Cardiac septum (tissue), 1 donor: ENCODE results near the gene NPNT. TPM values are rescaled to one million over a fixed set of nuclear protein-coding genes. Genes with fewer than 3 reads are reported as not detected.

Source experiments
- DNase-seq: peaks from one replicate; pipeline ENCODE4 v3.0.0-alpha.2; 2020; ENCODE audit warnings: low spot score
- intact Hi-C: fragments of 100-400 bp; cut with DNase I; formaldehyde crosslinking; loops from one replicate; pipeline ENCODE4 v1.14.0; 2022
- total RNA-seq: library from RNA; stranded (reverse); fragmentation: NEBNext Ultra II Directional; extraction: Animal tissue kit (Norgen Biotek cat#: 25700); gene quantifications from one replicate; pipeline ENCODE4 v1.2.1, GENCODE V29; 2021
- donor health status: DM: no; HTN: no; CAD: no.

The NPNT gene
- total RNA-seq, 1 donor from 2014 or later: 11.1 TPM

- DNase-seq: no peak
- intact Hi-C loops: no loop called here
Observed at GRCh38 chr4:105911426-105911825, 16.2 kb downstream of the NPNT start.

- intact Hi-C loops: no loop called here
- no peak for DNase-seq
Observed at GRCh38 chr4:105912633-105913032, 17.4 kb downstream of the NPNT start.

GRCh38 chr4:105917171-105917685 is 22.0 kb downstream of the NPNT start:
- intact Hi-C loops: no loop called here
- no peak for DNase-seq

- intact Hi-C loops: no loop called here
- no peak for DNase-seq
Observed at GRCh38 chr4:105921301-105921700, 26.0 kb downstream of the NPNT start.

- DNase-seq: no peak
- intact Hi-C loops: no loop called here
Observed at GRCh38 chr4:105923497-105924238, 28.4 kb downstream of the NPNT start.

GRCh38 chr4:105924341-105924740 is 29.1 kb downstream of the NPNT start:
- intact Hi-C loops: no loop called here
- no peak for DNase-seq

GRCh38 chr4:105930698-105931097 is 35.4 kb downstream of the NPNT start:
- DNase-seq: no peak
- intact Hi-C loops: no loop called here

- intact Hi-C loops: no loop called here
- DNase-seq: no peak
Observed at GRCh38 chr4:105933083-105933482, 37.8 kb downstream of the NPNT start.

GRCh38 chr4:105934386-105934785 is 39.1 kb downstream of the NPNT start:
- intact Hi-C loops: no loop called here

GRCh38 chr4:105936901-105937300 is 41.6 kb downstream of the NPNT start:
- no peak for DNase-seq
- intact Hi-C loops: no loop called here

More at GRCh38 chr4:105934386-105934785, 39.1 kb downstream of the NPNT start:
- no peak for DNase-seq

GRCh38 chr4:105937759-105938158 is 42.5 kb downstream of the NPNT start:
- intact Hi-C loops: no loop called here
- no peak for DNase-seq

GRCh38 chr4:105943234-105943633 is 48.0 kb downstream of the NPNT start:
- intact Hi-C loops: no loop called here
- DNase-seq: no peak

GRCh38 chr4:105944540-105944939 is 49.3 kb downstream of the NPNT start:
- intact Hi-C loops: no loop called here
- no peak for DNase-seq

- intact Hi-C loops: no loop called here
- no peak for DNase-seq
Observed at GRCh38 chr4:105946771-105947170, 51.5 kb downstream of the NPNT start.

- DNase-seq: no peak
Observed at GRCh38 chr4:105950701-105951100, 55.4 kb downstream of the NPNT start.

GRCh38 chr4:105951198-105951597 is 55.9 kb downstream of the NPNT start:
- intact Hi-C loops: no loop called here
- DNase-seq: no peak

More at GRCh38 chr4:105950701-105951100, 55.4 kb downstream of the NPNT start:
- intact Hi-C loops: no loop called here

- intact Hi-C loops: no loop called here
- DNase-seq: no peak
Observed at GRCh38 chr4:105952591-105952990, 57.3 kb downstream of the NPNT start.

- DNase-seq: no peak
- intact Hi-C loops: no loop called here
Observed at GRCh38 chr4:105956569-105956968, 61.3 kb downstream of the NPNT start.

GRCh38 chr4:105957680-105958079 is 62.4 kb downstream of the NPNT start:
- DNase-seq: no peak
- intact Hi-C loops: no loop called here

- no peak for DNase-seq
- intact Hi-C loops: no loop called here
Observed at GRCh38 chr4:105963461-105964400, 68.5 kb downstream of the NPNT start.
